SU-DHL-6 (cell line): ENCODE results near the gene SLC2A6.

Experiments used
- H2AFZ ChIP-seq: fragments of 200-600 bp; sonication (generic); 2 replicates; pipeline ENCODE4 v1.6.1; 2014; ENCODE audit warnings: low read depth, mild to moderate bottlenecking, moderate library complexity, mixed read lengths, antibody characterized with exemption, low read length; ENCODE audit not compliant: severe bottlenecking
- H3F3A ChIP-seq: fragments of 200-600 bp; shearing (Covaris generic); 2 replicates; pipeline ENCODE4 v1.6.0; 2016; ENCODE audit warnings: antibody characterized with exemption, mild to moderate bottlenecking; ENCODE audit not compliant: insufficient read depth
- H3K27ac ChIP-seq: fragments of 200-600 bp; sonication (generic); 2 replicates; pipeline ENCODE4 v1.5.1; 2016; ENCODE audit warnings: low read depth, mild to moderate bottlenecking, low read length, moderate library complexity, mixed read lengths
- H3K27me3 ChIP-seq: fragments of 200-600 bp; sonication (generic), shearing (Covaris generic); 2 replicates; pipeline ENCODE4 v1.6.0; 2014; ENCODE audit warnings: mild to moderate bottlenecking, low read length
- H3K36me3 ChIP-seq: fragments of 200-600 bp; sonication (generic); 2 replicates; pipeline ENCODE4 v1.6.1; 2014; ENCODE audit warnings: mild to moderate bottlenecking, low read length, mixed read lengths
- H3K4me2 ChIP-seq: fragments of 300-600, 200-600 bp; shearing (Covaris generic), sonication (generic); 2 replicates; pipeline ENCODE4 v1.6.0; 2014; ENCODE audit warnings: low read length, low read depth, mild to moderate bottlenecking; ENCODE audit not compliant: poor library complexity, severe bottlenecking
- H3K4me3 ChIP-seq: fragments of 200-600 bp; sonication (generic); 2 replicates; pipeline ENCODE4 v1.5.1; 2014; ENCODE audit warnings: antibody characterized with exemption, low read length, mild to moderate bottlenecking, mixed read lengths; ENCODE audit not compliant: insufficient read depth, poor library complexity, severe bottlenecking
- H3K79me2 ChIP-seq: fragments of 200-600 bp; sonication (generic); 2 replicates; pipeline ENCODE4 v1.6.1; 2014; ENCODE audit warnings: mild to moderate bottlenecking, low read length, moderate library complexity; ENCODE audit not compliant: insufficient read depth
- H3K9ac ChIP-seq: fragments of 200-600 bp; sonication (generic); 2 replicates; pipeline ENCODE4 v1.7.0; 2014; ENCODE audit warnings: mild to moderate bottlenecking, low read length
- H3K9me2 ChIP-seq: fragments of 200-600 bp; sonication (generic); replicated peaks from 2 replicates; pipeline ENCODE4 v1.6.1; 2014; ENCODE audit warnings: low read length; ENCODE audit not compliant: insufficient read depth
- H3K9me3 ChIP-seq: fragments of 200-600 bp; sonication (generic); 2 replicates; pipeline ENCODE4 v1.6.1; 2014; ENCODE audit warnings: low read length, mixed read lengths; ENCODE audit not compliant: insufficient read depth
- H4K20me1 ChIP-seq: fragments of 200-600 bp; sonication (generic); 2 replicates; pipeline ENCODE4 v1.6.1; 2014; ENCODE audit warnings: low read depth, mild to moderate bottlenecking, antibody characterized with exemption, low read length, moderate library complexity, mixed read lengths
- EZH2phosphoT487 ChIP-seq: fragments of 200-600 bp; sonication (generic), shearing (Covaris generic); conservative IDR thresholded peaks from 2 replicates; pipeline ENCODE4 v1.6.1; 2018; ENCODE audit warnings: mild to moderate bottlenecking, antibody characterized with exemption, low read length, moderate library complexity, mixed read lengths
- TF ChIP-seq, protein P1 (sequence below): fragments of 200-600 bp; sonication (generic); IDR thresholded peaks from one replicate; pipeline ENCODE4 v1.5.1; 2017; ENCODE audit warnings: antibody characterized with exemption, mild to moderate bottlenecking, low read length, moderate library complexity; ENCODE audit not compliant: insufficient read depth, poor library complexity, severe bottlenecking

Gene SLC2A6

DNA sequence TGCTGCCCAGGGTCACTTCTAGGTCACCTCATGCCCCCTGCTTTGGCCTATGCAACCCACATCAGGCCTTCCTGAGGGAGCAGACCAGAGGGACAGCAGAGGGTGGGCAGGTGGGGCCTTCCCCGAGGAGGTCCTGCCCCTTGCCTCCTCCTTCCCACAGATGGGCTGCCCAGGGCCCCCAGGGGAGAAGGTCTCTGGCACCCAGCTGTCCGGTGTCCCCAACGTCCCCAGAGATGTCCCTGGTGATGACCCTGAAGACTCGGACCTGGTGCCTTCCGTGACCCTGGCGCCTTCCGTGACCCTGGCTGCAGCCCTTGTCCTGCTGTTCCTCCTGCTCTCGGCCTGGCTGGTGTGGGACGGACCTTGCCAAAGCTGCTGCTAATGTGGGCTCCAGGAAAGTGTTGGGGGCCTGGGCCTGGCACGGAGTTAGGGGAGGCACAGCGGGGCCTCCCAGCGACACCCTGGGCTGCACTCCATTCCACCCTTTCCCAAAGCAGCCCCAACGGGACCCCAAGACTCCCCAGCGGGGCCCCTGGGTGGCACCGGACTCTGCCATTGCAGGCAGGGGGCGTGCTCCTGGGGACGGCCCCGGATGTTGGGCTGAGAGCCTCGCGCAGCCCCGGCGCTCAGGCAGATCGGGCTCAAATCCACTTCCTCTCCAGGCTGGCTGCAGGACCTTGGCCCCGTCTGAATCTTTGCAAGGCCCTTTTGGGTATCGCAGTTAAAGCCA, 6.8 kb upstream of the SLC2A6 start:
- H3K36me3 ChIP-seq = no peaks in the 10 kb centered on the region
- H2AFZ ChIP-seq = no peak overlapping the region
- H3F3A ChIP-seq = no peaks in the 10 kb centered on the region
- no peaks in the 10 kb centered on the region for H4K20me1 ChIP-seq
- peak overlapping the region; percentile 32; the same call in 1 of the 2 replicates for H3K9ac ChIP-seq
- H3K79me2 ChIP-seq = no peaks in the 10 kb centered on the region
- TF ChIP-seq EZH2phosphoT487 = no peak
- TF ChIP-seq, protein P1, sequence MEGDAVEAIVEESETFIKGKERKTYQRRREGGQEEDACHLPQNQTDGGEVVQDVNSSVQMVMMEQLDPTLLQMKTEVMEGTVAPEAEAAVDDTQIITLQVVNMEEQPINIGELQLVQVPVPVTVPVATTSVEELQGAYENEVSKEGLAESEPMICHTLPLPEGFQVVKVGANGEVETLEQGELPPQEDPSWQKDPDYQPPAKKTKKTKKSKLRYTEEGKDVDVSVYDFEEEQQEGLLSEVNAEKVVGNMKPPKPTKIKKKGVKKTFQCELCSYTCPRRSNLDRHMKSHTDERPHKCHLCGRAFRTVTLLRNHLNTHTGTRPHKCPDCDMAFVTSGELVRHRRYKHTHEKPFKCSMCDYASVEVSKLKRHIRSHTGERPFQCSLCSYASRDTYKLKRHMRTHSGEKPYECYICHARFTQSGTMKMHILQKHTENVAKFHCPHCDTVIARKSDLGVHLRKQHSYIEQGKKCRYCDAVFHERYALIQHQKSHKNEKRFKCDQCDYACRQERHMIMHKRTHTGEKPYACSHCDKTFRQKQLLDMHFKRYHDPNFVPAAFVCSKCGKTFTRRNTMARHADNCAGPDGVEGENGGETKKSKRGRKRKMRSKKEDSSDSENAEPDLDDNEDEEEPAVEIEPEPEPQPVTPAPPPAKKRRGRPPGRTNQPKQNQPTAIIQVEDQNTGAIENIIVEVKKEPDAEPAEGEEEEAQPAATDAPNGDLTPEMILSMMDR = no peak
- H3K4me2 ChIP-seq = peak overlapping the region; percentile 53
- H3K9me2 ChIP-seq = no peaks in the 10 kb centered on the region
- no peak overlapping the region for H3K4me3 ChIP-seq
- no peaks in the 10 kb centered on the region for H3K27me3 ChIP-seq
- no peak overlapping the region for H3K27ac ChIP-seq
- H3K9me3 ChIP-seq = no peaks in the 10 kb centered on the region

DNA sequence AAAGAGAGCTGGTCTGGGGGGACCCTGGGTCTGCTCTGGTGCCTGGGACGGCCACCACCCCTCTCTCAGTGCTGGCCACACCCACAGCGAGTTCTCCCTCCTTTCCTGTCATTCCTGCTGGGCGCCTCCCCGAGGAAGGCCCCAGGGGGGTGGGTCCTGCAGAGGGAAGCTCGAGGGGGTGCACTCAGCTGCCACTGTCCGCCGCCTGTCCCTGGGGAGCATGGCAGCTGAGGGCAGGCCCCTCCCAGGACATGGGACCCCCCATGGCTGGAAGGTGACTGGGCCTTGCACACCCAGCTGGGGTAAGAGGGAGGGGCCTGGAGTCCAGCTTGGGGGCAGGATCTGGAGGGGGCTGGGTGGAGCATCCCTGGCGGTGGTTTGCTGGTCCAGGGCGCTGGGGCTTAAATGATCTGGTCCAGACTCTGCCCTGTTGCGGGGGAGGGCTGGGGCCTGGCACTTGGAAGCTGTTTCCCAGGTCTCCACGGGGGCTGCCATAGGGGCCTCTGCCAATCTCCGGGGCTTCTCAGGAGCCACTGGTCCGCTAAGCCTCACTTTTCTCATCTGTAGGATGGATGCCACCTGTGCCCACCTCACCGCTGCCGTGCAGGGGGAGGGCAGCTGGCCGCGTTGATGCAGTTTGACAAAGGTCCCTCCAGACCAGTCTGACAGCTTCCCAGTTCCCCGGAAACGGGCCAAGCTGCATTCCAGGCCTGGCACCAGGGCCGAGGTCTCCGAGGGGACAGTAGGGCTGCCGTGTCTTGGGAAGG, 6.0 kb upstream of the SLC2A6 start:
- Histone ChIP-seq H3F3A (peaks cover 1% of the 10 kb centered on the region), H3K79me2 (no peaks in the 10 kb centered on the region), H3K9me3 (no peaks in the 10 kb centered on the region), H2AFZ (no peak overlapping the region), H3K27ac (no peak overlapping the region), H3K4me3 (no peak overlapping the region), H3K36me3 (no peaks in the 10 kb centered on the region), H3K4me2 (no peak overlapping the region), H3K9ac (no peak overlapping the region), H3K9me2 (no peaks in the 10 kb centered on the region), H3K27me3 (no peaks in the 10 kb centered on the region), H4K20me1 (no peaks in the 10 kb centered on the region)
- TF ChIP-seq, protein P1 = no peak
- TF ChIP-seq EZH2phosphoT487 = no peak

DNA sequence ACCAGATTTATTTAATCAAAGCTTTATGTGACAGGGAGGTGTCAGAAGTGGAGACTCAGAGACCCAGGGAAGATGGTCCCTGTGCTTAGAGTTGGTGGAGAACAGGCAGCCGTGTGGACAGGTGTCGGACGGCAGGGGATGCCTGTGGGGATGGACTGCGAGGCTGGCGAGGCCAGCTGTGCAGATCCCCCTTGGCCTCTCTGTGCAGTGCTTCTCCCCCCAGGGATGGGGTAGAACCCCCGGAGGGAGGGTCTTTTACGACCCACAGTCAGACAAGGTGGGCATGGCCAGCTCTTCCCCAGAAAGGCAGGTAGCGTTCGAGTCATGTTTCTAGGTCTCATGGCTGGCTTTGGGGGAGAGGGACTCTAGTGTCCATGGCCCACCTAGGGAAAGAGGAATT, 4.7 kb upstream of the SLC2A6 start:
- Histone ChIP-seq H3K27me3 (no peaks in the 10 kb centered on the region), H2AFZ (no peak overlapping the region), H4K20me1 (no peaks in the 10 kb centered on the region), H3K4me3 (no peak overlapping the region), H3K36me3 (no peaks in the 10 kb centered on the region), H3K9ac (no peak overlapping the region), H3K9me3 (no peaks in the 10 kb centered on the region), H3K27ac (no peak overlapping the region), H3K4me2 (no peak overlapping the region), H3F3A (peaks cover 5% of the 10 kb centered on the region), H3K79me2 (no peaks in the 10 kb centered on the region), H3K9me2 (no peaks in the 10 kb centered on the region)
- no peak for TF ChIP-seq EZH2phosphoT487
- TF ChIP-seq, protein P1 = no peak
